IPS-18c (cell line): Measurements from ENCODE around the gene XYLT1.
"Not testable (repeated sequence)": the region's sequence is repeated elsewhere in the genome, so short reads cannot be mapped to it uniquely, and the experiment has no call there.

ENCODE experiments used
- H3K4me3 ChIP-seq: 2 replicates; pipeline ENCODE4 v1.7.0; 2013; ENCODE audit warnings: low read depth, mild to moderate bottlenecking, low read length, moderate library complexity; ENCODE audit not compliant: insufficient read depth
- H3K9me3 ChIP-seq: one replicate; pipeline ENCODE4 v1.6.1; 2013; ENCODE audit warnings: mild to moderate bottlenecking, low read length, moderate library complexity; ENCODE audit not compliant: control insufficient read depth, insufficient read depth

XYLT1 gene

GRCh38 chr16:17470908-17471718, at the start of gene XYLT1:
Gene XYLT1 (minus strand): TSS chr16:17470960. CDS start chr16:17470796, 164 bp downstream.
- peaks cover 2% of the 10 kb centered on the region for H3K9me3 ChIP-seq
- peak within 1 kb of the TSS; percentile 75 for H3K4me3 ChIP-seq

- H3K9me3 ChIP-seq: no peaks in the 10 kb centered on the region
- H3K4me3 ChIP-seq: no peak overlapping the region
Observed at GRCh38 chr16:17520111-17520510, 49.4 kb upstream of the XYLT1 start.

GRCh38 chr16:17519101-17519955, 48.6 kb upstream of the XYLT1 start:
- no peak overlapping the region for H3K4me3 ChIP-seq
- no peaks in the 10 kb centered on the region for H3K9me3 ChIP-seq

- no peak overlapping the region for H3K4me3 ChIP-seq
- H3K9me3 ChIP-seq: no peaks in the 10 kb centered on the region
Observed at GRCh38 chr16:17518441-17518840, 47.7 kb upstream of the XYLT1 start.

- Histone ChIP-seq H3K9me3 (no peaks in the 10 kb centered on the region), H3K4me3 (no peak overlapping the region)
Observed at GRCh38 chr16:17515421-17516210, 44.9 kb upstream of the XYLT1 start.

GRCh38 chr16:17512636-17513220, 42.0 kb upstream of the XYLT1 start:
- Histone ChIP-seq H3K9me3 (peaks cover 3% of the 10 kb centered on the region), H3K4me3 (no peak overlapping the region)

- Histone ChIP-seq H3K9me3 (peaks cover 3% of the 10 kb centered on the region), H3K4me3 (no peak overlapping the region)
Observed at GRCh38 chr16:17511340-17511739, 40.6 kb upstream of the XYLT1 start.

- peaks cover 3% of the 10 kb centered on the region for H3K9me3 ChIP-seq
- no peak overlapping the region for H3K4me3 ChIP-seq
Observed at GRCh38 chr16:17510567-17510966, 39.8 kb upstream of the XYLT1 start.

- no peak overlapping the region for H3K4me3 ChIP-seq
- peaks cover 3% of the 10 kb centered on the region for H3K9me3 ChIP-seq
Observed at GRCh38 chr16:17509194-17509593, 38.4 kb upstream of the XYLT1 start.

- Histone ChIP-seq H3K9me3 (peaks cover 3% of the 10 kb centered on the region), H3K4me3 (no peak overlapping the region)
Observed at GRCh38 chr16:17508303-17508702, 37.5 kb upstream of the XYLT1 start.

- not testable (repeated sequence) for H3K9me3 ChIP-seq, H3K4me3 ChIP-seq
Observed at GRCh38 chr16:17507516-17507915, 36.8 kb upstream of the XYLT1 start.

GRCh38 chr16:17505828-17506227, 35.1 kb upstream of the XYLT1 start:
- H3K4me3 ChIP-seq, H3K9me3 ChIP-seq: not testable (repeated sequence)

GRCh38 chr16:17504050-17504449, 33.3 kb upstream of the XYLT1 start:
- Histone ChIP-seq H3K4me3 (no peak overlapping the region), H3K9me3 (peaks cover 3% of the 10 kb centered on the region)

- H3K4me3 ChIP-seq: no peak overlapping the region
- H3K9me3 ChIP-seq: peaks cover under 1% of the 10 kb centered on the region
Observed at GRCh38 chr16:17503331-17503730, 32.6 kb upstream of the XYLT1 start.

- Histone ChIP-seq H3K9me3 (no peaks in the 10 kb centered on the region), H3K4me3 (no peak overlapping the region)
Observed at GRCh38 chr16:17501321-17501720, 30.6 kb upstream of the XYLT1 start.

GRCh38 chr16:17499223-17499902, 28.6 kb upstream of the XYLT1 start:
- no peak overlapping the region for H3K4me3 ChIP-seq

GRCh38 chr16:17497648-17498047, 26.9 kb upstream of the XYLT1 start:
- H3K9me3 ChIP-seq: no peaks in the 10 kb centered on the region
- H3K4me3 ChIP-seq: no peak overlapping the region

More at GRCh38 chr16:17499223-17499902, 28.6 kb upstream of the XYLT1 start:
- H3K9me3 ChIP-seq: no peaks in the 10 kb centered on the region
